MCF 10A (cell line): ENCODE results near the gene PLAU. TPM values are rescaled to one million over a fixed set of nuclear protein-coding genes. Genes with fewer than 3 reads are reported as not detected.
"Not testable (repeated sequence)": the region's sequence is repeated elsewhere in the genome, so short reads cannot be mapped to it uniquely, and the experiment has no call there.

Experiments
- BruUV-seq: library from RNA; stranded (reverse); fragments of 400-500 nt; replicated peaks from 2 replicates; lab custom pipeline; 2021; lab: Mats Ljungman, UMichigan
- CTCF ChIA-PET: fragments of 300-600 bp; sonication (Branson Sonifier 250); formaldehyde crosslinking; extraction: SDS; loops from one replicate; lab custom pipeline; 2021; ENCODE audit warnings: antibody characterized with exemption, inconsistent platforms; lab: Yijun Ruan, JAX
- POLR2A ChIA-PET: fragments of 300-600, 350-650 bp; sonication (Branson Sonifier 250); formaldehyde crosslinking; extraction: SDS; loops from one replicate; lab custom pipeline; 2020; ENCODE audit warnings: antibody characterized with exemption, inconsistent platforms; lab: Yijun Ruan, JAX
- DNase-seq: peaks from one replicate; pipeline ENCODE4 v3.0.0-alpha.2; 2018; ENCODE audit not compliant: unreplicated experiment
- H3K27ac Mint-ChIP-seq: one replicate; pipeline ENCODE4 v1.8.0; 2022; ENCODE audit warnings: mild to moderate bottlenecking, low read depth, mixed read lengths; ENCODE audit not compliant: unreplicated experiment
- H3K27me3 Mint-ChIP-seq: one replicate; pipeline ENCODE4 v1.8.0; 2022; ENCODE audit warnings: mixed read lengths; ENCODE audit not compliant: insufficient read depth, unreplicated experiment
- H3K36me3 Mint-ChIP-seq: one replicate; pipeline ENCODE4 v1.8.0; 2022; ENCODE audit warnings: mild to moderate bottlenecking, moderate library complexity, mixed read lengths; ENCODE audit not compliant: insufficient read depth, unreplicated experiment
- H3K4me1 Mint-ChIP-seq: one replicate; pipeline ENCODE4 v1.8.0; 2022; ENCODE audit warnings: mixed read lengths; ENCODE audit not compliant: insufficient read depth, unreplicated experiment
- H3K4me3 Mint-ChIP-seq: one replicate; pipeline ENCODE4 v1.8.0; 2022; ENCODE audit warnings: mild to moderate bottlenecking, moderate library complexity, mixed read lengths; ENCODE audit not compliant: unreplicated experiment
- H3K9me3 Mint-ChIP-seq: one replicate; pipeline ENCODE4 v1.8.0; 2022; ENCODE audit warnings: mixed read lengths; ENCODE audit not compliant: unreplicated experiment
- intact Hi-C: fragments of 100-400 bp; cut with micrococcal nuclease; formaldehyde crosslinking; loops from 2 replicates; pipeline ENCODE4 v1.14.1; 2022
- total RNA-seq: library from RNA; stranded (reverse); gene quantifications from 2 replicates; pipeline ENCODE4 v1.2.3, GENCODE V29; 2022
- TF ChIP-seq, protein P1 (sequence below): fragments of 200-600 bp; IDR thresholded peaks from one replicate; pipeline ENCODE4 v1.8.0; 2022; ENCODE audit warnings: antibody characterized with exemption, mild to moderate bottlenecking; ENCODE audit not compliant: unreplicated experiment

PLAU gene
- total RNA-seq, 1 experiment from 2014 or later: 30.6 TPM

GRCh38 chr10:73926152-73926764 is 15.3 kb downstream of the PLAU start:
- TF ChIP-seq, protein P1, sequence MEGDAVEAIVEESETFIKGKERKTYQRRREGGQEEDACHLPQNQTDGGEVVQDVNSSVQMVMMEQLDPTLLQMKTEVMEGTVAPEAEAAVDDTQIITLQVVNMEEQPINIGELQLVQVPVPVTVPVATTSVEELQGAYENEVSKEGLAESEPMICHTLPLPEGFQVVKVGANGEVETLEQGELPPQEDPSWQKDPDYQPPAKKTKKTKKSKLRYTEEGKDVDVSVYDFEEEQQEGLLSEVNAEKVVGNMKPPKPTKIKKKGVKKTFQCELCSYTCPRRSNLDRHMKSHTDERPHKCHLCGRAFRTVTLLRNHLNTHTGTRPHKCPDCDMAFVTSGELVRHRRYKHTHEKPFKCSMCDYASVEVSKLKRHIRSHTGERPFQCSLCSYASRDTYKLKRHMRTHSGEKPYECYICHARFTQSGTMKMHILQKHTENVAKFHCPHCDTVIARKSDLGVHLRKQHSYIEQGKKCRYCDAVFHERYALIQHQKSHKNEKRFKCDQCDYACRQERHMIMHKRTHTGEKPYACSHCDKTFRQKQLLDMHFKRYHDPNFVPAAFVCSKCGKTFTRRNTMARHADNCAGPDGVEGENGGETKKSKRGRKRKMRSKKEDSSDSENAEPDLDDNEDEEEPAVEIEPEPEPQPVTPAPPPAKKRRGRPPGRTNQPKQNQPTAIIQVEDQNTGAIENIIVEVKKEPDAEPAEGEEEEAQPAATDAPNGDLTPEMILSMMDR: no peak
- CTCF ChIA-PET: interaction anchor here (0.7 to 1.8 kb wide), 3 partner anchors 14 to 155 kb away, joined by 3 to 7 read pairs (median 3); no protein-coding TSS in a partner anchor
- no peak for DNase-seq
- H3K27ac Mint-ChIP-seq: no peak overlapping the region
- BruUV-seq: no TSS peak
- peaks cover 5% of the 10 kb centered on the region for H3K4me1 Mint-ChIP-seq
- H3K36me3 Mint-ChIP-seq: no peaks in the 10 kb centered on the region
- intact Hi-C loops: no loop called here
- no peak overlapping the region for H3K4me3 Mint-ChIP-seq
- POLR2A ChIA-PET: interaction anchor here (0.6 to 1.0 kb wide), 3 partner anchors 10 to 176 kb away, joined by 3 to 4 read pairs (median 4); no protein-coding TSS in a partner anchor
- H3K27me3 Mint-ChIP-seq: no peaks in the 10 kb centered on the region
- H3K9me3 Mint-ChIP-seq: no peaks in the 10 kb centered on the region

GRCh38 chr10:73930630-73931327 is 19.8 kb downstream of the PLAU start:
- H3K27ac Mint-ChIP-seq: peak overlapping the region; percentile 73
- ChIA-PET CTCF (interaction anchor here (0.6 to 24.2 kb wide), 4 partner anchors 10 to 336 kb away, joined by 3 to 658 read pairs (median 8); partner anchors contain the start of gene CAMK2G), POLR2A (interaction anchor here (0.6 to 19.2 kb wide), 5 partner anchors 11 to 1304 kb away, joined by 3 to 361 read pairs (median 12); no protein-coding TSS in a partner anchor)
- H3K36me3 Mint-ChIP-seq, intact Hi-C loops, DNase-seq, H3K9me3 Mint-ChIP-seq, H3K4me3 Mint-ChIP-seq, H3K27me3 Mint-ChIP-seq, BruUV-seq: not testable (repeated sequence)
- peaks cover 16% of the 10 kb centered on the region for H3K4me1 Mint-ChIP-seq

GRCh38 chr10:73931767-73932619 is 21.1 kb downstream of the PLAU start:
- H3K27ac Mint-ChIP-seq: peak overlapping the region; percentile 97
- intact Hi-C loops: loop anchor here (2.0 kb wide), 1 partner anchor 45 kb away; no protein-coding TSS in a partner anchor
- TF ChIP-seq, protein P1: no peak
- peaks cover 20% of the 10 kb centered on the region for H3K4me1 Mint-ChIP-seq
- ChIA-PET POLR2A (interaction anchor here (0.7 to 19.2 kb wide), 13 partner anchors 8 to 527 kb away, joined by 3 to 361 read pairs (median 4); partner anchors contain the start of genes PLAU and SEC24C), CTCF (interaction anchor here (0.6 to 24.2 kb wide), 8 partner anchors 9 to 338 kb away, joined by 3 to 658 read pairs (median 4); partner anchors contain the start of gene CAMK2G)
- H3K9me3 Mint-ChIP-seq: no peaks in the 10 kb centered on the region
- DNase-seq: peak; percentile 99
- H3K4me3 Mint-ChIP-seq: peak overlapping the region; percentile 4
- H3K36me3 Mint-ChIP-seq: no peaks in the 10 kb centered on the region
- no peaks in the 10 kb centered on the region for H3K27me3 Mint-ChIP-seq
- TSS peak; percentile 87 for BruUV-seq

GRCh38 chr10:73932620-73933112 is 21.7 kb downstream of the PLAU start:
- ChIA-PET POLR2A (interaction anchor here (0.6 to 19.2 kb wide), 13 partner anchors 8 to 528 kb away, joined by 3 to 361 read pairs (median 4); partner anchors contain the start of genes PLAU and SEC24C), CTCF (interaction anchor here (0.6 to 24.2 kb wide), 7 partner anchors 8 to 157 kb away, joined by 3 to 658 read pairs (median 4); partner anchors contain the start of gene CAMK2G)
- Mint-ChIP-seq H3K4me1 (peaks cover 27% of the 10 kb centered on the region), H3K36me3 (no peaks in the 10 kb centered on the region), H3K9me3 (no peaks in the 10 kb centered on the region), H3K27ac (peak overlapping the region; percentile 97), H3K27me3 (no peaks in the 10 kb centered on the region), H3K4me3 (peak overlapping the region; percentile 4)
- TF ChIP-seq, protein P1: no peak
- no peak for DNase-seq
- intact Hi-C loops: loop anchor here (2.0 kb wide), 1 partner anchor 46 kb away; no protein-coding TSS in a partner anchor
- no TSS peak for BruUV-seq
